ENCODE data around the gene COL9A2.

Gene COL9A2

GRCh38 chr1:40303790-40304189 is 13.3 kb downstream of the COL9A2 start:
- DNase-seq (ENCODE audit: low read depth in 1 of 2, low spot score in 1 of 2): no peak

- no peak for DNase-seq (ENCODE audit: low read depth in 1 of 2, low spot score in 1 of 2)
Observed at GRCh38 chr1:40303051-40303771, 13.9 kb downstream of the COL9A2 start.

- DNase-seq (ENCODE audit: low read depth in 1 of 2, low spot score in 1 of 2): no peak
Observed at GRCh38 chr1:40302475-40302874, 14.6 kb downstream of the COL9A2 start.

DNA sequence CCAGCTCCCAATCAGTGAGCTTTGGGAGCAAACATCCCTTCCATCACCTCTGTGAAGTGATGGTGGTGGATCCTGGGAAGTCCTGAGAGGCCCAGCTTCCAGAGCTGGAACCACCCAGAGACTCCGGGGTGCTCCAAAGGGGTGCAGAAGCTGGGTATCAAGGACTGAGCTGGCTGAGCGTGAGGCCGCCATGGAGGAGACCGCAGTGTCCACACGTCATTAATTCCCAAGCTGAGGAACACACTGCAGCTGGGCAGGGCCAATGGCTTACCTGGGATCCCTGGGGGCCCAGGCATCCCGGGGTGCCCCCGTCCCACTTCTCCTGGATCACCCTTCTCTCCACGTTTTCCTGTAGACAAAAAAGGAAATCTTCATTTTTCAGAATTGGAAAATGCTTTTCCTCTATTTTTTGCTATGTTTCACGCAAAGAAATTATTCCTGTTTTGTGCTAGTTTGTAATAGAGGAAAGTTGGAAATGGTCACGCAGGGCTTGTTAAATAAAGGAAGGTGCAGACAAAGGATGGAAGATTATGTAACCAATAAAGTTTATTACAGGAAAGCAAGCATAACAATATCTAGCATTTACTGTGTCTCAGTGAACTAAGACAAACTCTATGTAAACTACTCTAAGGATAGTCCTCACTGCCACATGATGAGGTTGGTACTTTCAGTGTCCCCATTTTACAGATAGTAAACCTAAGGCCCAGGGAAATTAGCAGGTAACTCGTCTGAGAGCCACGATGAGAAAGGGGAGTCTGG is 15.4 kb downstream of the COL9A2 start:
- DNase-seq (ENCODE audit: low read depth in 1 of 2, low spot score in 1 of 2): no peak

DNA sequence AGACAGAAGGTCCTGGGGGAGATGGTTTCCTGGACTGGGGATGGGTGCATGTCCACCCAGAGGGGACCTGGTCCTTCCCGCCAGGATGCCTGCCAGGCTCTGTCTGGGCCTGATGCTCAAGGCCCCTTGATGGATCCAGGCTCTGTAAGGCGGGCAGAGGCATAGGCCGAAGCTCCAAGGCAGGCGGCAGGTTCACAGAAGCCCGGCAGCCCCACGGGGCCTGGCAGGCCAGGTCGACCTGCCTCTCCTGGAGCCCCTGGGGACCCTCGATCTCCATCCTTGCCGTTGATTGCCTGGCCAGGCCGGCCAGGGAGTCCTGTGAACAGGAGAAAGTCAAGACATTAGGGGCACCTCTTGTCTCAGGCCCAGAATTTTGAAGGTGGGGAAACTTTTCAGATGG is 16.0 kb downstream of the COL9A2 start:
- DNase-seq (ENCODE audit: low read depth in 1 of 2, low spot score in 1 of 2): no peak

GRCh38 chr1:40300651-40301050 is 16.4 kb downstream of the COL9A2 start:
- no peak for DNase-seq (ENCODE audit: low read depth in 1 of 2, low spot score in 1 of 2)

DNA sequence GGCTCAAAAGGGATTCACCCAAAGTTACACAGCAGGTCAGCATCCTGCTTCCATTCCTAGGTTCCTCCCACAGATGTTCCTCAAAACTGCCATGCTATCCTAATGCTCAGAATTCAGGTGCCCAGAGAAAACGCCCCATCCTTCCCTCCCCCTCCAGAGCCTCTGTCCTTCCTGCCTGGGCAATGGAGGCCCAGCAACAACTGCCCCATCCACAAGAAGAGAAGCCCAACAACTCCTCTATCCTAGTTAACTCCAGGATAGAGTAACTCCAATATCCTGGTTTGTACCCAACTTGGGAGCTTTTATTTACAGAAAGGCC is 16.9 kb downstream of the COL9A2 start:
- no peak for DNase-seq (ENCODE audit: low read depth in 1 of 2, low spot score in 1 of 2)

- DNase-seq (ENCODE audit: low read depth in 1 of 2, low spot score in 1 of 2): no peak
Observed at GRCh38 chr1:40299366-40300248, 17.5 kb downstream of the COL9A2 start.

DNA sequence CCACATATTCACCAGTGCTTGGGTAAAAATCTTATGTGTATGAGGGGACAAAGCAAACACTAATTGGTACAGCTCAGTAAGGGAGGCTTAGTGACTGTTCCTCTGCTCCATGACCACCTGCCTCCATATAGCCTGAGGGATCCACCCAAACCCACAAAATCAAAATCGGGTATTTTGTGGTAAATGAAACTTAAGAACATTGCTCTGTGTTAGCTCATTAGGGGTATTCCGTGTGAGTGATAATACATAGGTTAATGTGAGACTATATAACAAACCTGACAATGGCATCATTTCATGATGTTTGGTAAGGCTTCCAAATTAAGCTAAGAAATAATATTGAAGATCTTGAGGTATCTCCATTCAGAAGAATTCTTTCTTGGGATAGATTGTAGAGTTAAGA is 25.8 kb downstream of the COL9A2 start:
- DNase-seq (ENCODE audit: low read depth in 1 of 2, low spot score in 1 of 2): no peak

GRCh38 chr1:40281853-40282252 is 35.2 kb downstream of the COL9A2 start:
- no peak for DNase-seq (ENCODE audit: low read depth in 1 of 2, low spot score in 1 of 2)

GRCh38 chr1:40276122-40276521 is 41.0 kb downstream of the COL9A2 start:
- no peak for DNase-seq (ENCODE audit: low read depth in 1 of 2, low spot score in 1 of 2)

DNA sequence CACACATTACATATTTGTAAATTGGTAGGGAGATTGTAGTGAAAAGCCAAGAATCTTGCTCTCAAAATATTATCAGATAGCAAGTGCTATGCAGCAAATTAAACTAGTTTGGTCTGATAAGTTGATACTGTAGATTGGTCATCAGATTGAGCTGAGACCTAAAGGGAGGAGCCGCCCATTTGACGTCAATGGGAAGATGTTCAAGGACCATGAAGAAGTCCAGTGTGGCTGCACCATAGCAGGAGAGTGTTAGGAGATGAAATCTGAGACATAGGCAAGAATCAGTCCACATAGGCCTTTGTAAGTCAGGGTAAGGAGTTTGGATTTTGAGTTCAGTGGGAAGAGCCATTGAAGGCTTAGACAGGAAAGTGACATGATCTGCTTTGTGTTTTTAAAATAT is 42.8 kb downstream of the COL9A2 start:
- DNase-seq (ENCODE audit: low read depth in 1 of 2, low spot score in 1 of 2): no peak

- DNase-seq (ENCODE audit: low read depth in 1 of 2, low spot score in 1 of 2): no peak
Observed at GRCh38 chr1:40273547-40274166, 43.4 kb downstream of the COL9A2 start.

- DNase-seq (ENCODE audit: low read depth in 1 of 2, low spot score in 1 of 2): no peak
Observed at GRCh38 chr1:40272653-40273213, 44.4 kb downstream of the COL9A2 start.

- DNase-seq (ENCODE audit: low read depth in 1 of 2, low spot score in 1 of 2): no peak
Observed at GRCh38 chr1:40270152-40270834, 46.8 kb downstream of the COL9A2 start.

- no peak for DNase-seq (ENCODE audit: low read depth in 1 of 2, low spot score in 1 of 2)
Observed at GRCh38 chr1:40268211-40268610, 48.9 kb downstream of the COL9A2 start.

GRCh38 chr1:40267767-40268187 is 49.3 kb downstream of the COL9A2 start:
- DNase-seq (ENCODE audit: low read depth in 1 of 2, low spot score in 1 of 2): no peak

DNA sequence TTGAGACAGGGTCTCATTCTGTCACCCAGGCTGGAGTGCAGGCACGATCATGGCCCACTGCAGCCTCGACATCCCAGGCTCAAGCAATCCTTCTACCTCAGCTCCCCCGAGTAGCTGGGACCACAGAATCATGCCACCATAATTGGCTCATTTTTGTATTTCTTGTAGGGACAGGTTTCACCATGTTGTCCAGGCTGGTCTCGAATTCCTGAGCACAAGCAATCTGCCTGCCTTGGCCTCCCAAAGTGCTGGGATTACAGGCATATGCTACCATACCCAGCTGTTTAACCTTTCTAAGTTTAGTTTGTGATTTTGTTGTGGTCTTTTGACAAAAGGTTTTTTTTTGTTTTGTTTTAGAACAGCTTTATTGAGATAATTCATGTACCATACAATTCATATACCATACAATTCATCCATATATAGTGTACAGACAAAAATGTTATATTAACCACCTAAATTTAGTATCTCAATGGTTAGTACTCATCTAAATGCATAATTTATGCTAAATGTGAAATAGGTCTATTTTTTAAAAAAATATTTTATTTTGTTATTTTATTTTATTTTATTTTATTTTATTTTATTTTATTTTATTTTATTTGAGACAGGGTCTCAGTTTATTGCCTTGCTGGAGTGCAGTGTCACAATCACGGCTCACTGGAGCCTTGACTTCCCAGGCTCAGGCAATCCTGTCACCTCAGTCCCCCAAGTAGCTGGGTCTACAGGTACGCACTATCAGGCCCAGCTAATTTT is 50.1 kb downstream of the COL9A2 start:
- no peak for DNase-seq (ENCODE audit: low read depth in 1 of 2, low spot score in 1 of 2)

GRCh38 chr1:40265919-40266318 is 51.2 kb downstream of the COL9A2 start:
- DNase-seq (ENCODE audit: low read depth in 1 of 2, low spot score in 1 of 2): no peak

DNA sequence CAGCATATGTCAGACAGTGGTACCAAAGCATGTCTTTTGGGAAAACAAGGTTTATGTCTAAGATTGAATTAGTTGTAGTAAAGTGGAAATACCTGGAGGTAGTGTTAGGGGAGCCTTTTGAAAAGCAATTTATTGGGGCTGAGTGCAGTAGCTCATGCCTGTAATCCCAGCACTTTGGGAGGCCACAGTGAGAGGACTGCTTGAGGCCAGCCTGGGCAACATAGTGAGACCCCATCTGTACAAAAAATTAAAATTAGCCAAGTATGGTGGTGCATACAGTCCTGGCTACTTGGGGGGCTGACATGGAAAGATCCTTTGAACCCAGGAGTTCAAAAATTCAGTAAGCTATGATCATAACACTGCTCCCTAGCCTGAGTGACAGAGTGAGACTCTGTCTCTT is 51.8 kb downstream of the COL9A2 start:
- DNase-seq (ENCODE audit: low read depth in 1 of 2, low spot score in 1 of 2): no peak
